Neural progenitor cell (in vitro differentiated cells): Measurements from ENCODE around the gene MELK. TPM values are rescaled to one million over a fixed set of nuclear protein-coding genes. Genes with fewer than 3 reads are reported as not detected.
"Not testable (repeated sequence)": the region's sequence is repeated elsewhere in the genome, so short reads cannot be mapped to it uniquely, and the experiment has no call there.

ENCODE experiments used
- DNase-seq: peaks from one replicate; pipeline ENCODE4 v3.0.0-alpha.2; 2016; ENCODE audit warnings: low spot score
- H2AFZ ChIP-seq: fragments of 200-600 bp; sonication (generic); replicated peaks from 2 replicates; pipeline ENCODE4 v1.6.1; 2016; ENCODE audit warnings: antibody characterized with exemption
- H3F3A ChIP-seq: fragments of 200-600 bp; sonication (generic); 2 replicates; pipeline ENCODE4 v1.6.1; 2016; ENCODE audit warnings: antibody characterized with exemption, low read depth
- H3K27ac ChIP-seq: fragments of 200-600 bp; sonication (generic); 2 replicates; pipeline ENCODE4 v1.5.1; 2016; ENCODE audit warnings: mild to moderate bottlenecking
- H3K27me3 ChIP-seq: fragments of 200-600 bp; sonication (generic); 2 replicates; pipeline ENCODE4 v1.6.1; 2016; ENCODE audit warnings: mild to moderate bottlenecking, moderate library complexity
- H3K36me3 ChIP-seq: fragments of 200-600 bp; sonication (generic); 2 replicates; pipeline ENCODE4 v1.5.1; 2016
- H3K4me1 ChIP-seq: fragments of 200-600 bp; sonication (generic); 2 replicates; pipeline ENCODE4 v1.6.1; 2016; ENCODE audit warnings: mixed run types
- H3K4me2 ChIP-seq: fragments of 200-600 bp; sonication (generic); 2 replicates; pipeline ENCODE4 v1.6.1; 2016
- H3K4me3 ChIP-seq: fragments of 200-600 bp; sonication (generic); 2 replicates; pipeline ENCODE4 v1.5.1; 2016
- H3K79me2 ChIP-seq: fragments of 200-600 bp; sonication (generic); 2 replicates; pipeline ENCODE4 v1.6.1; 2016; ENCODE audit warnings: low read depth
- H3K9ac ChIP-seq: fragments of 200-600 bp; sonication (generic); 2 replicates; pipeline ENCODE4 v1.6.1; 2016
- H3K9me3 ChIP-seq: fragments of 200-600 bp; sonication (generic); 2 replicates; pipeline ENCODE4 v1.5.1; 2016; ENCODE audit warnings: low read depth
- H4K20me1 ChIP-seq: fragments of 200-600 bp; sonication (generic); 2 replicates; pipeline ENCODE4 v1.6.1; 2016; ENCODE audit warnings: low read depth
- H3K27ac Mint-ChIP-seq: 3 replicates; pipeline ENCODE4 v1.8.0; 2021; ENCODE audit warnings: mixed read lengths
- H3K27me3 Mint-ChIP-seq: 2 replicates; pipeline ENCODE4 v1.8.0; 2022; ENCODE audit warnings: low read depth, mild to moderate bottlenecking, inconsistent platforms, moderate library complexity, mixed read lengths; ENCODE audit not compliant: insufficient read depth
- H3K36me3 Mint-ChIP-seq: 3 replicates; pipeline ENCODE4 v1.8.0; 2021; ENCODE audit warnings: mixed read lengths
- H3K4me1 Mint-ChIP-seq: 3 replicates; pipeline ENCODE4 v1.8.0; 2021; ENCODE audit warnings: mixed read lengths
- H3K4me3 Mint-ChIP-seq: 3 replicates; pipeline ENCODE4 v1.8.0; 2021; ENCODE audit warnings: mild to moderate bottlenecking, moderate library complexity, mixed read lengths
- H3K9me3 Mint-ChIP-seq: 3 replicates; pipeline ENCODE4 v1.8.0; 2020; ENCODE audit warnings: mixed read lengths
- CTCF ChIP-seq: fragments of 200-600 bp; sonication (generic); IDR thresholded peaks from 2 replicates; pipeline ENCODE4 v1.5.1; 2017; ENCODE audit warnings: antibody characterized with exemption, mild to moderate bottlenecking
- EZH2 ChIP-seq: fragments of 200-600 bp; sonication (generic); IDR thresholded peaks from 2 replicates; pipeline ENCODE4 v1.6.1; 2017; ENCODE audit warnings: antibody characterized with exemption, mild to moderate bottlenecking, moderate library complexity
- EZH2phosphoT487 ChIP-seq: fragments of 200-600 bp; sonication (generic); IDR thresholded peaks from 2 replicates; pipeline ENCODE4 v1.6.1; 2017; ENCODE audit warnings: antibody characterized with exemption
- total RNA-seq: library from RNA; depleted of rRNA; stranded (reverse); fragments of >200 nt; gene quantifications from 2 replicates; pipeline ENCODE4 v1.2.3, GENCODE V29; 2015; ENCODE audit warnings: low replicate concordance

Gene MELK
- total RNA-seq, result 69.9 and 112 TPM in 2 replicates

GRCh38 chr9:36572515-36573418, at the start of gene MELK:
Gene MELK, plus strand, starts transcription at chr9:36572895. Its CDS starts 8,787 bp downstream, at chr9:36581682.
- Histone ChIP-seq H3K79me2 (peaks cover 49% of the 10 kb centered on the region), H3K4me1 (peaks cover 10% of the 10 kb centered on the region), H4K20me1 (peaks cover 24% of the 10 kb centered on the region), H2AFZ (peak within 1 kb of the TSS; percentile 86), H3K27ac (peak within 1 kb of the TSS; percentile 87), H3F3A (peaks cover 13% of the 10 kb centered on the region), H3K4me2 (peak within 1 kb of the TSS; percentile 86), H3K27me3 (no peaks in the 10 kb centered on the region), H3K9me3 (no peaks in the 10 kb centered on the region), H3K9ac (peak within 1 kb of the TSS; percentile 75), H3K4me3 (peak within 1 kb of the TSS; percentile 92), H3K36me3 (no peaks in the 10 kb centered on the region)
- peaks cover 15% of the 10 kb centered on the region for H3K36me3 Mint-ChIP-seq
- H3K4me1 Mint-ChIP-seq, result peaks cover 30% of the 10 kb centered on the region
- peaks cover 13% of the 10 kb centered on the region for H3K27me3 Mint-ChIP-seq
- DNase-seq, result peak; percentile 95
- TF ChIP-seq EZH2 (peak; percentile 38), EZH2phosphoT487 (no peak)
- peak within 1 kb of the TSS; percentile 87 for H3K27ac Mint-ChIP-seq
- H3K4me3 Mint-ChIP-seq, result peak within 1 kb of the TSS; percentile 98
- no peaks in the 10 kb centered on the region for H3K9me3 Mint-ChIP-seq

DNA sequence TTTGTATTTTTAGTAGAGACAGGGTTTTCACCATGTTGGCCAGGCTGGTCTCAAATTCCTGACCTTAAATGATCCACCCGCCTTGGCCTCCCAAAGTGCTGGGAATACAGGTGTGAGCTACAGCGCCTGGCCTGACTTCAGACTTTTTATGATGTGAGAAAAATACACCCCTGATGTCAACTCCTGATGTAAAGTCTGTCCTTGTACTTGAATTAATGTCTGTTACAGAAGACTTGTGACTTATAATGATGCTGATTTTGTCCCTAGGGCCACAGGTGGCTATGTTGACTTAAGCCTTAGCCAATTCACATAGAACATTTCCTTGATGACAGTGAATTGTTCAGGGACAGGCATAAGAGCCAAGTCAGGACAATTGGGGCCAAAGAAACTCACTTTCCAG, 42.5 kb upstream of the MELK start:
- no peak for DNase-seq
- H3K27ac ChIP-seq, result no peak overlapping the region
- no peaks in the 10 kb centered on the region for H3F3A ChIP-seq
- no peaks in the 10 kb centered on the region for H4K20me1 ChIP-seq
- H3K27me3 ChIP-seq, result no peaks in the 10 kb centered on the region
- no peaks in the 10 kb centered on the region for H3K36me3 ChIP-seq
- Mint-ChIP-seq H3K4me3 (no peak overlapping the region), H3K27ac (no peak overlapping the region), H3K9me3 (peaks cover 6% of the 10 kb centered on the region), H3K4me1 (no peaks in the 10 kb centered on the region), H3K27me3 (no peaks in the 10 kb centered on the region), H3K36me3 (no peaks in the 10 kb centered on the region)
- no peak overlapping the region for H3K4me2 ChIP-seq
- no peaks in the 10 kb centered on the region for H3K4me1 ChIP-seq
- TF ChIP-seq CTCF (no peak), EZH2 (no peak)
- no peaks in the 10 kb centered on the region for H3K9me3 ChIP-seq
- H2AFZ ChIP-seq, result no peak overlapping the region
- H3K4me3 ChIP-seq, result no peak overlapping the region
- no peak overlapping the region for H3K9ac ChIP-seq
- no peaks in the 10 kb centered on the region for H3K79me2 ChIP-seq

- H3K27me3 ChIP-seq, result no peaks in the 10 kb centered on the region
- H3K36me3 ChIP-seq, result no peaks in the 10 kb centered on the region
- no peaks in the 10 kb centered on the region for H3K79me2 ChIP-seq
- Mint-ChIP-seq H3K9me3 (peaks cover 6% of the 10 kb centered on the region), H3K27me3 (no peaks in the 10 kb centered on the region), H3K36me3 (no peaks in the 10 kb centered on the region), H3K27ac (no peak overlapping the region), H3K4me3 (no peak overlapping the region), H3K4me1 (no peaks in the 10 kb centered on the region)
- no peaks in the 10 kb centered on the region for H4K20me1 ChIP-seq
- no peak overlapping the region for H3K4me3 ChIP-seq
- H3K27ac ChIP-seq, result no peak overlapping the region
- no peak for DNase-seq
- H3K4me1 ChIP-seq, result no peaks in the 10 kb centered on the region
- no peak overlapping the region for H3K4me2 ChIP-seq
- no peak for TF ChIP-seq EZH2phosphoT487
- no peak for TF ChIP-seq EZH2
- no peak for TF ChIP-seq CTCF
- no peaks in the 10 kb centered on the region for H3K9me3 ChIP-seq
- H2AFZ ChIP-seq, result no peak overlapping the region
- no peak overlapping the region for H3K9ac ChIP-seq
- no peaks in the 10 kb centered on the region for H3F3A ChIP-seq
Observed at GRCh38 chr9:36532353-36532752, 40.3 kb upstream of the MELK start.

DNA sequence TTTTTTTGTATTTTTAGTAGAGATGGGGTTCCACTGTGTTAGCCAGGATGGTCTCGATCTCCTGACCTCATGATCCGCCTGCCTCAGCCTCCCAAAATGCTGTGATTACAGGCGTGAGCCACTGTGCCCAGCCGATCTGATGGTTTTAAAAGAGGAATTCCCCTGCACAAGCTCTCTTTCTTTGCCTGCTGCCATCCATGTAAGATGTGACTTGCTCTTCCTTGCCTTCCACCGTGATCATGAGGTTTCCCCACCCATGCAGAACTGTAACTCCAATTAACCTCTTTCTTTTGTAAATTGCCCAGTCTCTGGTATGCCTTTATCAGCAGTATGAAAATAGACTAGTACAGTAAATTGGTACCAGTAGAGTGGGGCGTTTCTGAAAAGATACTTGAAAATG, 39.0 kb upstream of the MELK start:
- H4K20me1 ChIP-seq, H3K4me2 ChIP-seq, H3K27me3 ChIP-seq, H3K9me3 Mint-ChIP-seq, H3K4me3 Mint-ChIP-seq, H3K4me1 Mint-ChIP-seq, DNase-seq, H3K27ac Mint-ChIP-seq, H3K9ac ChIP-seq, H3K79me2 ChIP-seq, H3K9me3 ChIP-seq, H3K36me3 ChIP-seq, H3K36me3 Mint-ChIP-seq, H3K4me3 ChIP-seq, H2AFZ ChIP-seq, H3F3A ChIP-seq, H3K27me3 Mint-ChIP-seq, H3K4me1 ChIP-seq, H3K27ac ChIP-seq: not testable (repeated sequence)
